ENCODE measurements around the gene COL1A1. TPM values are rescaled to one million over a fixed set of nuclear protein-coding genes. Genes with fewer than 3 reads are reported as not detected.

Gene COL1A1
- total RNA-seq, 1 donor from 2014 or later: 12,796 TPM

- H3K9ac ChIP-seq (ENCODE audit: low read length): peak overlapping the region; percentile 100
- H3K4me2 ChIP-seq (ENCODE audit: low read length): peak overlapping the region; percentile 89
- peak overlapping the region; percentile 98 for H3K27ac ChIP-seq (ENCODE audit: low read depth, low read length)
- no peak for DNase-seq (ENCODE audit: low read depth)
- H4K20me1 ChIP-seq (ENCODE audit: insufficient read depth, low read length): peaks cover 97% of the 10 kb centered on the region
- H3K36me3 ChIP-seq (ENCODE audit: insufficient read depth, low read length): peaks cover 73% of the 10 kb centered on the region
- H3K4me1 ChIP-seq (ENCODE audit: insufficient read depth, low read length): peaks cover 65% of the 10 kb centered on the region
- peak overlapping the region; percentile 17 for H3K4me3 ChIP-seq (ENCODE audit: insufficient read depth, low read depth, low read length)
- FAIRE-seq: no peak
- peaks cover 96% of the 10 kb centered on the region for H3K79me2 ChIP-seq (ENCODE audit: insufficient read depth, low read length)
- H3K4me3 Mint-ChIP-seq (ENCODE audit: unreplicated experiment): peak overlapping the region; percentile 93
- peaks cover 2% of the 10 kb centered on the region for H3K9me3 Mint-ChIP-seq (ENCODE audit: unreplicated experiment)
- TF ChIP-seq EZH2 (IDR thresholded peaks at IDR 0.05; ENCODE audit: insufficient read depth, low read length) (no peak), CTCF (IDR thresholded peaks at IDR 0.05; ENCODE audit: insufficient read depth, low read depth, low read length) (no peak)
- H2AFZ ChIP-seq (ENCODE audit: low read depth, low read length): no peak overlapping the region
- no peaks in the 10 kb centered on the region for H3K9me3 ChIP-seq (ENCODE audit: insufficient read depth, low read depth, low read length)
- no peaks in the 10 kb centered on the region for H3K27me3 Mint-ChIP-seq (ENCODE audit: low read depth, unreplicated experiment)
- peaks cover 51% of the 10 kb centered on the region for H3K4me1 Mint-ChIP-seq (ENCODE audit: low read depth, unreplicated experiment)
- peak overlapping the region; percentile 98 for H3K27ac Mint-ChIP-seq (ENCODE audit: unreplicated experiment)
- no peaks in the 10 kb centered on the region for H3K27me3 ChIP-seq (ENCODE audit: insufficient read depth, low read length)
- peaks cover 56% of the 10 kb centered on the region for H3K36me3 Mint-ChIP-seq (ENCODE audit: low read depth, unreplicated experiment)
Measured at GRCh38 chr17:50196036-50196435, 5.4 kb downstream of the COL1A1 start.

GRCh38 chr17:50194934-50195865 is 6.2 kb downstream of the COL1A1 start:
- Histone ChIP-seq H4K20me1 (ENCODE audit: insufficient read depth, low read length) (peaks cover 99% of the 10 kb centered on the region), H2AFZ (ENCODE audit: low read depth, low read length) (no peak overlapping the region), H3K27ac (ENCODE audit: low read depth, low read length) (peak overlapping the region; percentile 98), H3K36me3 (ENCODE audit: insufficient read depth, low read length) (peaks cover 79% of the 10 kb centered on the region), H3K9ac (ENCODE audit: low read length) (peak overlapping the region; percentile 100), H3K9me3 (ENCODE audit: insufficient read depth, low read depth, low read length) (no peaks in the 10 kb centered on the region), H3K79me2 (ENCODE audit: insufficient read depth, low read length) (peaks cover 93% of the 10 kb centered on the region), H3K27me3 (ENCODE audit: insufficient read depth, low read length) (no peaks in the 10 kb centered on the region), H3K4me1 (ENCODE audit: insufficient read depth, low read length) (peaks cover 72% of the 10 kb centered on the region), H3K4me3 (ENCODE audit: insufficient read depth, low read depth, low read length) (peak overlapping the region; percentile 17), H3K4me2 (ENCODE audit: low read length) (peak overlapping the region; percentile 89)
- Mint-ChIP-seq H3K27me3 (ENCODE audit: low read depth, unreplicated experiment) (no peaks in the 10 kb centered on the region), H3K36me3 (ENCODE audit: low read depth, unreplicated experiment) (peaks cover 51% of the 10 kb centered on the region), H3K4me1 (ENCODE audit: low read depth, unreplicated experiment) (peaks cover 55% of the 10 kb centered on the region), H3K27ac (ENCODE audit: unreplicated experiment) (peak overlapping the region; percentile 98), H3K4me3 (ENCODE audit: unreplicated experiment) (peak overlapping the region; percentile 93), H3K9me3 (ENCODE audit: unreplicated experiment) (peaks cover 2% of the 10 kb centered on the region)
- FAIRE-seq (no peak), DNase-seq (ENCODE audit: low read depth) (peak; percentile 56)
- TF ChIP-seq CTCF (IDR thresholded peaks at IDR 0.05; ENCODE audit: insufficient read depth, low read depth, low read length): peak; percentile 24
- TF ChIP-seq EZH2 (IDR thresholded peaks at IDR 0.05; ENCODE audit: insufficient read depth, low read length): no peak
